ENCODE results near the gene TGFBR3. TPM values are rescaled to one million over a fixed set of nuclear protein-coding genes. Genes with fewer than 3 reads are reported as not detected.

The TGFBR3 gene
- total and polyA plus RNA-seq, 9 donors = 92.4 to 442 (median 165) TPM

GRCh38 chr1:91777196-91777595 is 108.8 kb downstream of the TGFBR3 start:
- H3K9me3 ChIP-seq = no peaks in the 10 kb centered on the region
- no peak for TF ChIP-seq EP300 (IDR thresholded peaks at IDR 0.05)
- no peak for TF ChIP-seq CTCF (IDR thresholded peaks at IDR 0.05)
- TF ChIP-seq POLR2A (IDR thresholded peaks at IDR 0.05) = no peak
- 27 to 31% (median 27%) methylated on average over 1 of the region's 1 CpG for WGBS, 3 donors
- intact Hi-C loops (cut with DNase I) = no loop called here
- no peaks in the 10 kb centered on the region for H3K36me3 ChIP-seq
- no peak for DNase-seq
- H3K4me1 ChIP-seq (ENCODE audit: insufficient read depth) = peaks cover 28% of the 10 kb centered on the region
- H3K27ac ChIP-seq = no peak overlapping the region
- H3K27me3 ChIP-seq = no peaks in the 10 kb centered on the region
- H3K4me3 ChIP-seq = no peak overlapping the region

- no peak overlapping the region for H3K27ac ChIP-seq
- intact Hi-C loops (cut with DNase I) = no loop called here
- no peaks in the 10 kb centered on the region for H3K9me3 ChIP-seq
- no peak overlapping the region for H3K4me3 ChIP-seq
- peaks cover 24% of the 10 kb centered on the region for H3K4me1 ChIP-seq (ENCODE audit: insufficient read depth)
- TF ChIP-seq EP300 (IDR thresholded peaks at IDR 0.05) (no peak), POLR2A (IDR thresholded peaks at IDR 0.05) (no peak), CTCF (IDR thresholded peaks at IDR 0.05) (no peak)
- H3K36me3 ChIP-seq = no peaks in the 10 kb centered on the region
- WGBS, 3 donors = 46 to 96% (median 63%) methylated on average over 3 of the region's 3 CpGs
- no peaks in the 10 kb centered on the region for H3K27me3 ChIP-seq
- DNase-seq = no peak
Observed at GRCh38 chr1:91776068-91776794, 109.7 kb downstream of the TGFBR3 start.

GRCh38 chr1:91775227-91775626 is 110.7 kb downstream of the TGFBR3 start:
- H3K36me3 ChIP-seq = no peaks in the 10 kb centered on the region
- 95 to 96% (median 96%) methylated on average over 6 of the region's 6 CpGs for WGBS, 3 donors
- DNase-seq = no peak
- no peak overlapping the region for H3K4me3 ChIP-seq
- peaks cover 20% of the 10 kb centered on the region for H3K4me1 ChIP-seq (ENCODE audit: insufficient read depth)
- no peaks in the 10 kb centered on the region for H3K27me3 ChIP-seq
- TF ChIP-seq POLR2A (IDR thresholded peaks at IDR 0.05) (no peak), CTCF (IDR thresholded peaks at IDR 0.05) (no peak), EP300 (IDR thresholded peaks at IDR 0.05) (no peak)
- no peak overlapping the region for H3K27ac ChIP-seq
- H3K9me3 ChIP-seq = no peaks in the 10 kb centered on the region
- intact Hi-C loops (cut with DNase I) = no loop called here

GRCh38 chr1:91774520-91775203 is 111.3 kb downstream of the TGFBR3 start:
- no peak for DNase-seq
- 63 to 92% (median 88%) methylated on average over 7 of the region's 7 CpGs for WGBS, 3 donors
- no peak overlapping the region for H3K27ac ChIP-seq
- TF ChIP-seq EP300 (IDR thresholded peaks at IDR 0.05) = no peak
- no peak for TF ChIP-seq POLR2A (IDR thresholded peaks at IDR 0.05)
- no peak for TF ChIP-seq CTCF (IDR thresholded peaks at IDR 0.05)
- H3K9me3 ChIP-seq = no peaks in the 10 kb centered on the region
- H3K4me1 ChIP-seq (ENCODE audit: insufficient read depth) = peaks cover 18% of the 10 kb centered on the region
- H3K36me3 ChIP-seq = no peaks in the 10 kb centered on the region
- no peak overlapping the region for H3K4me3 ChIP-seq
- intact Hi-C loops (cut with DNase I) = no loop called here
- H3K27me3 ChIP-seq = no peaks in the 10 kb centered on the region
